ENCODE measurements around the gene CABLES2. TPM values are rescaled to one million over a fixed set of nuclear protein-coding genes. Genes with fewer than 3 reads are reported as not detected.

CABLES2 gene
- total RNA-seq, 2 experiments from 2014 or later, result 14.8 to 22.5 TPM

DNA sequence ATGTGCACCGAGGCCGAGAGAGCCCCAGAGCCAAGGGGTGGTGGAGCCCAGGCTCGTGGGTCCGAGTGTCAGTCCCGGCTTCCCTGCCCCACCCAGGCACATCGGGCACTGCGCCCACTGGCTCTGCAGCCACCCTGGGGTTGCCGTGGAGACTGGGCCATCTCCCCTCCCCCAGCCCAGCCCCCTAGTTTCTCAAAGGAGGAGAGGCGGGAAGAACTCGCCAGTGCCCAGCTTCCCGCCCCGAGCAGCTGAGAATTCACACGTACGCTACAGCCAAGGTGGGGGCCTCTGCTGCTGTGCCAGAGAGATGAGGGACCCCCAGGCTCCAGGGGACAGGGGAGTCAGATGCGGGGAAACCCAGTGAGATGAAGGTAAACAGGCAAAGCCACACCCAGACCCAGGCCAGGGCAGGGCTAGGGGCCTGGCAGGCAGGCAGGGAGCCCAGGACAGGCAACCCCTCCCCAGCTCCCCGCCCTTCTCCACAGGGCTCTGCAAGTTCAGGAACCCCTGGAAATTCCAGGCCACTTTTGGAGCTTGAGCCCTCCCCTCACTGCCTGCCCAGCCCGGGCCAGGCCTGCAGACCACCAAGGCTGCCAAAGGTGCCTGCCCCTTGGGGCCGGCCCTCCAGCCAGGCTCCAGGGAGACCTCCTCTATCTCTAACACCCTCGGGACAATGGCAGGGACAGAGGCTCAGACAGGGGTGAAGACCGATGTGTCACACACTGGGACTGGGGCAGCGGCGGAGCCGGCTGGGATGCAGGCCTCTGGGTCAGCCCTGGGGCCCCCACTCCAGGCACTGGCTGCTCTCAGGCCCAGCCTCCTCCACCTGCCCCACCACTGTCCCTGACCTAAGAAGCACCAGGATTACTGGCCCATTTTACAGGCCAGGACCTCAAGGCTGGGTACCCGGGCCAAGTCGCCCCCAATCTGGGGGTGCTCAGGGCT lies 46.0 kb downstream of the CABLES2 start:
- no TSS peak for BruUV-seq (replicated peaks)
- Histone ChIP-seq H3K79me2 (ENCODE audit: insufficient read depth, low read depth, low read length) (no peaks in the 10 kb centered on the region), H3K36me3 (ENCODE audit: insufficient read depth, low read length) (no peaks in the 10 kb centered on the region; the same call in 1 of the 2 replicates), H3K27ac (ENCODE audit: low read depth, low read length, poor library complexity, severe bottlenecking) (peak overlapping the region; percentile 11), H3K4me1 (ENCODE audit: insufficient read depth, low read length, poor library complexity, severe bottlenecking) (peaks cover 68% of the 10 kb centered on the region), H2AFZ (ENCODE audit: low read length) (no peak overlapping the region), H3K9me2 (ENCODE audit: insufficient read depth, low read length) (no peaks in the 10 kb centered on the region), H3K4me2 (ENCODE audit: low read length) (no peak overlapping the region), H4K20me1 (ENCODE audit: insufficient read depth, low read length) (no peaks in the 10 kb centered on the region), H3K9me3 (ENCODE audit: low read length) (no peaks in the 10 kb centered on the region), H3K4me3 (ENCODE audit: low read depth, low read length, poor library complexity, severe bottlenecking) (no peak overlapping the region)
- DNase-seq (ENCODE audit: low spot score), result no peak
- CTCF ChIA-PET (ENCODE audit: unreplicated experiment), result no interaction called here
- intact Hi-C loops (cut with micrococcal nuclease; ENCODE audit: unreplicated experiment), result no loop called here
- TF ChIP-seq EZH2phosphoT487 (IDR thresholded peaks at IDR 0.05; ENCODE audit: borderline replicate concordance, low read depth, low read length), result no peak
- TF ChIP-seq, protein P1, sequence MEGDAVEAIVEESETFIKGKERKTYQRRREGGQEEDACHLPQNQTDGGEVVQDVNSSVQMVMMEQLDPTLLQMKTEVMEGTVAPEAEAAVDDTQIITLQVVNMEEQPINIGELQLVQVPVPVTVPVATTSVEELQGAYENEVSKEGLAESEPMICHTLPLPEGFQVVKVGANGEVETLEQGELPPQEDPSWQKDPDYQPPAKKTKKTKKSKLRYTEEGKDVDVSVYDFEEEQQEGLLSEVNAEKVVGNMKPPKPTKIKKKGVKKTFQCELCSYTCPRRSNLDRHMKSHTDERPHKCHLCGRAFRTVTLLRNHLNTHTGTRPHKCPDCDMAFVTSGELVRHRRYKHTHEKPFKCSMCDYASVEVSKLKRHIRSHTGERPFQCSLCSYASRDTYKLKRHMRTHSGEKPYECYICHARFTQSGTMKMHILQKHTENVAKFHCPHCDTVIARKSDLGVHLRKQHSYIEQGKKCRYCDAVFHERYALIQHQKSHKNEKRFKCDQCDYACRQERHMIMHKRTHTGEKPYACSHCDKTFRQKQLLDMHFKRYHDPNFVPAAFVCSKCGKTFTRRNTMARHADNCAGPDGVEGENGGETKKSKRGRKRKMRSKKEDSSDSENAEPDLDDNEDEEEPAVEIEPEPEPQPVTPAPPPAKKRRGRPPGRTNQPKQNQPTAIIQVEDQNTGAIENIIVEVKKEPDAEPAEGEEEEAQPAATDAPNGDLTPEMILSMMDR (conservative IDR thresholded peaks at IDR 0.05; ENCODE audit: low read length), result no peak
- POLR2A ChIA-PET, result no interaction called here

GRCh38 chr20:62359491-62360121 lies 47.5 kb downstream of the CABLES2 start:
- no peak for DNase-seq (ENCODE audit: low spot score)
- Histone ChIP-seq H2AFZ (ENCODE audit: low read length) (no peak overlapping the region), H3K4me2 (ENCODE audit: low read length) (peak overlapping the region; percentile 61), H3K4me1 (ENCODE audit: insufficient read depth, low read length, poor library complexity, severe bottlenecking) (peaks cover 66% of the 10 kb centered on the region), H4K20me1 (ENCODE audit: insufficient read depth, low read length) (no peaks in the 10 kb centered on the region), H3K36me3 (ENCODE audit: insufficient read depth, low read length) (no peaks in the 10 kb centered on the region; the same call in 1 of the 2 replicates), H3K79me2 (ENCODE audit: insufficient read depth, low read depth, low read length) (no peaks in the 10 kb centered on the region), H3K27ac (ENCODE audit: low read depth, low read length, poor library complexity, severe bottlenecking) (peak overlapping the region; percentile 46), H3K9me3 (ENCODE audit: low read length) (no peaks in the 10 kb centered on the region), H3K9me2 (ENCODE audit: insufficient read depth, low read length) (no peaks in the 10 kb centered on the region), H3K4me3 (ENCODE audit: low read depth, low read length, poor library complexity, severe bottlenecking) (no peak overlapping the region)
- no TSS peak for BruUV-seq (replicated peaks)
- TF ChIP-seq, protein P1 (conservative IDR thresholded peaks at IDR 0.05; ENCODE audit: low read length), result no peak
- no peak for TF ChIP-seq EZH2phosphoT487 (IDR thresholded peaks at IDR 0.05; ENCODE audit: borderline replicate concordance, low read depth, low read length)
- ChIA-PET CTCF (ENCODE audit: unreplicated experiment) (interaction anchor here (0.5 kb wide), 1 partner anchor 28 kb away, joined by 3 read pairs; no protein-coding TSS in a partner anchor), POLR2A (interaction anchor here (1.4 kb wide), 1 partner anchor 20 kb away, joined by 5 read pairs; no protein-coding TSS in a partner anchor)
- intact Hi-C loops (cut with micrococcal nuclease; ENCODE audit: unreplicated experiment), result loop anchor here (1.0 kb wide), 1 partner anchor 20 kb away; no protein-coding TSS in a partner anchor

Measured in OCI-LY7 (cell line).